Astrocyte (in vitro differentiated cells and primary cell): ENCODE results near the gene CELF2. TPM values are rescaled to one million over a fixed set of nuclear protein-coding genes. Genes with fewer than 3 reads are reported as not detected.

ENCODE experiments used
- DNase-seq: peaks from one replicate; pipeline ENCODE4 v3.0.0-alpha.2; 2010; ENCODE audit warnings: low read depth
- FAIRE-seq: peaks from 2 replicates; lab custom pipeline; 2011; peaks lifted over from hg19 to GRCh38; lab: Jason Lieb, UNC
- H2AFZ ChIP-seq: 2 replicates; pipeline ENCODE4 v1.6.0; 2012; ENCODE audit warnings: low read depth, low read length, inconsistent platforms
- H3K27ac ChIP-seq: 2 replicates; pipeline ENCODE4 v1.5.1; 2011; ENCODE audit warnings: low read depth, low read length, inconsistent platforms
- H3K27me3 ChIP-seq: 2 replicates; pipeline ENCODE4 v1.6.0; 2011; ENCODE audit warnings: low read length, inconsistent platforms; ENCODE audit not compliant: insufficient read depth
- H3K36me3 ChIP-seq: 2 replicates; pipeline ENCODE4 v1.5.1; 2011; ENCODE audit warnings: low read length, inconsistent platforms; ENCODE audit not compliant: insufficient read depth
- H3K4me1 ChIP-seq: 2 replicates; pipeline ENCODE4 v1.5.1; 2011; ENCODE audit warnings: low read length, inconsistent platforms; ENCODE audit not compliant: insufficient read depth
- H3K4me2 ChIP-seq: 2 replicates; pipeline ENCODE4 v1.6.0; 2012; ENCODE audit warnings: low read length, inconsistent platforms
- H3K4me3 ChIP-seq: 2 replicates; pipeline ENCODE4 v1.5.1; 2011; ENCODE audit warnings: low read depth, mild to moderate bottlenecking, low read length, inconsistent platforms; ENCODE audit not compliant: insufficient read depth
- H3K79me2 ChIP-seq: 2 replicates; pipeline ENCODE4 v1.6.0; 2012; ENCODE audit warnings: mild to moderate bottlenecking, low read length, inconsistent platforms; ENCODE audit not compliant: insufficient read depth
- H3K9ac ChIP-seq: 2 replicates; pipeline ENCODE4 v1.6.0; 2012; ENCODE audit warnings: mild to moderate bottlenecking, low read length, inconsistent platforms
- H3K9me3 ChIP-seq: 2 replicates; pipeline ENCODE4 v1.5.1; 2012; ENCODE audit warnings: low read depth, mild to moderate bottlenecking, low read length, inconsistent platforms; ENCODE audit not compliant: insufficient read depth
- H4K20me1 ChIP-seq: 2 replicates; pipeline ENCODE4 v1.6.0; 2012; ENCODE audit warnings: low read length, inconsistent platforms; ENCODE audit not compliant: insufficient read depth
- H3K27ac Mint-ChIP-seq: one replicate; pipeline ENCODE4 v1.8.0; 2021; ENCODE audit warnings: mild to moderate bottlenecking, mixed read lengths; ENCODE audit not compliant: unreplicated experiment
- H3K27me3 Mint-ChIP-seq: one replicate; pipeline ENCODE4 v1.8.0; 2021; ENCODE audit warnings: low read depth, mixed read lengths; ENCODE audit not compliant: unreplicated experiment
- H3K36me3 Mint-ChIP-seq: one replicate; pipeline ENCODE4 v1.8.0; 2021; ENCODE audit warnings: low read depth, mixed read lengths; ENCODE audit not compliant: unreplicated experiment
- H3K4me1 Mint-ChIP-seq: one replicate; pipeline ENCODE4 v1.8.0; 2021; ENCODE audit warnings: low read depth, mixed read lengths; ENCODE audit not compliant: unreplicated experiment
- H3K4me3 Mint-ChIP-seq: one replicate; pipeline ENCODE4 v1.8.0; 2021; ENCODE audit warnings: mild to moderate bottlenecking, moderate library complexity, mixed read lengths; ENCODE audit not compliant: unreplicated experiment
- H3K9me3 Mint-ChIP-seq: one replicate; pipeline ENCODE4 v1.8.0; 2021; ENCODE audit warnings: mild to moderate bottlenecking, mixed read lengths; ENCODE audit not compliant: unreplicated experiment
- EZH2 ChIP-seq: IDR thresholded peaks from 2 replicates; pipeline ENCODE4 v1.6.1; 2012; ENCODE audit warnings: mild to moderate bottlenecking, low read length, inconsistent platforms; ENCODE audit not compliant: insufficient read depth
- total RNA-seq: library from RNA; stranded (reverse); gene quantifications from 2 replicates; pipeline ENCODE4 v1.2.1, GENCODE V29; 2021
- TF ChIP-seq, protein P1 (sequence below): IDR thresholded peaks from 2 replicates; pipeline ENCODE4 v1.5.1; 2011; ENCODE audit warnings: low read depth, mild to moderate bottlenecking, inconsistent platforms, low read length, moderate library complexity; ENCODE audit not compliant: insufficient read depth

The CELF2 gene
- total RNA-seq, 1 donor from 2014 or later = 76.1 TPM

DNA sequence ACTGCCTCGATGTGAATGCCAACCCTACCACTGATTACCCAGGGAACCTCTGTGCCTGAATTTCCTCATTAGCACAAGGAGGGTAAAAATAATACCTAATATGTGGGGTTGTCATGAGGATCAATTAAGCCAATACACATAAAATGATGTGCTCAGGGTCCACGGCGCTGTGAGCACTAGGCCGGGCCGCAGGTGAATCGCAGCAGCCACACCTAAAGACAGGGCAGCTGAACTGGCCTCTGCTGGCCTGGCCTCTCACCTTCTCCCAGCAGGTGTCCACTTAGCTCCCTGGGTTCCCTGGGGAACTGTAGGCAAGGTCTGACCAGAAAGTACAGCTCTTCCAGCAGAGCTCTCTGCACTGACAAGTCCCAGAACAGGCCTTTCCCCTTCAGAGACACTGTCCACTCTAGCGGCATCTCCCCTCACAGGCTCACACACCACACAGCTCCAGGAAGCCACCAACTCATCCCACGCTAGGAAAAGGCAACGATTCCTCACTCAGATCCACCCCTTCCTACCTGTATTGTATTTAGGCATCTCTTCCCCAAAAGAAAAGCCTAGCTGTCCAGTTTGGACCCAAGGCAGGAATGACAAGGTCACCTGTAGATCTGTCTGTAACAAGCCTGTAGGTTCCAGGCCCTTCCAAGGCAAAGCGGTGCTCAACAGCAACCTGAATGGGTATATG lies 320.6 kb downstream of the CELF2 start:
- H3K4me3 ChIP-seq = no peak overlapping the region
- Mint-ChIP-seq H3K27me3 (peaks cover 5% of the 10 kb centered on the region), H3K4me1 (peaks cover 29% of the 10 kb centered on the region), H3K9me3 (no peaks in the 10 kb centered on the region), H3K36me3 (peaks cover 2% of the 10 kb centered on the region), H3K4me3 (no peak overlapping the region), H3K27ac (peak overlapping the region; percentile 14)
- no peaks in the 10 kb centered on the region for H3K9me3 ChIP-seq
- no peak overlapping the region for H2AFZ ChIP-seq
- H3K36me3 ChIP-seq = no peaks in the 10 kb centered on the region
- no peaks in the 10 kb centered on the region for H3K4me1 ChIP-seq
- no peaks in the 10 kb centered on the region for H3K27me3 ChIP-seq
- no peak overlapping the region for H3K9ac ChIP-seq
- H3K4me2 ChIP-seq = no peak overlapping the region
- TF ChIP-seq, protein P1, sequence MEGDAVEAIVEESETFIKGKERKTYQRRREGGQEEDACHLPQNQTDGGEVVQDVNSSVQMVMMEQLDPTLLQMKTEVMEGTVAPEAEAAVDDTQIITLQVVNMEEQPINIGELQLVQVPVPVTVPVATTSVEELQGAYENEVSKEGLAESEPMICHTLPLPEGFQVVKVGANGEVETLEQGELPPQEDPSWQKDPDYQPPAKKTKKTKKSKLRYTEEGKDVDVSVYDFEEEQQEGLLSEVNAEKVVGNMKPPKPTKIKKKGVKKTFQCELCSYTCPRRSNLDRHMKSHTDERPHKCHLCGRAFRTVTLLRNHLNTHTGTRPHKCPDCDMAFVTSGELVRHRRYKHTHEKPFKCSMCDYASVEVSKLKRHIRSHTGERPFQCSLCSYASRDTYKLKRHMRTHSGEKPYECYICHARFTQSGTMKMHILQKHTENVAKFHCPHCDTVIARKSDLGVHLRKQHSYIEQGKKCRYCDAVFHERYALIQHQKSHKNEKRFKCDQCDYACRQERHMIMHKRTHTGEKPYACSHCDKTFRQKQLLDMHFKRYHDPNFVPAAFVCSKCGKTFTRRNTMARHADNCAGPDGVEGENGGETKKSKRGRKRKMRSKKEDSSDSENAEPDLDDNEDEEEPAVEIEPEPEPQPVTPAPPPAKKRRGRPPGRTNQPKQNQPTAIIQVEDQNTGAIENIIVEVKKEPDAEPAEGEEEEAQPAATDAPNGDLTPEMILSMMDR = no peak
- no peak for TF ChIP-seq EZH2
- DNase-seq (no peak), FAIRE-seq (no peak)
- no peaks in the 10 kb centered on the region for H4K20me1 ChIP-seq
- H3K27ac ChIP-seq = no peak overlapping the region
- H3K79me2 ChIP-seq = no peaks in the 10 kb centered on the region

DNA sequence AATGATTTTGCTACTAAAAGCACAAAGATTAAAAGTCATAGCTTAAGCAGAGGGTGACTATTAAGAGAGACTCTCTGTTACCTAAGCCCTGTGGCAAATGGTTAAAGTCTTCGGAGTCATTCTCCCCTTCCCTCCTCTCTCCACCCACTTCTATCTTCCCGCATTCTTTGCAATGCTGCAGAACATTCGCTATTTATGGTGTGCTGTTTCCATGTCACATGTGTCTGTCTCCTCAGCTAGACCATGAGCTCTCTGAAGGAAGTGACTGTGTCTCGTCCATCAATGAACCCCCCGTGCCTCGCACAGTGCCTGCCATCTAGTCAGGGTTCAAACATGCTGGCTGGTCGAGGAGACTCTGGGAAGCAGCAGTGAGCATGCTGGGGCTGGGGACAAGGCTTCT lies 321.3 kb downstream of the CELF2 start:
- Histone ChIP-seq H3K27me3 (no peaks in the 10 kb centered on the region), H3K4me1 (no peaks in the 10 kb centered on the region), H3K79me2 (no peaks in the 10 kb centered on the region), H3K4me3 (no peak overlapping the region), H3K4me2 (no peak overlapping the region), H3K9ac (no peak overlapping the region), H4K20me1 (no peaks in the 10 kb centered on the region), H3K9me3 (no peaks in the 10 kb centered on the region), H3K36me3 (no peaks in the 10 kb centered on the region), H2AFZ (no peak overlapping the region), H3K27ac (no peak overlapping the region)
- no peaks in the 10 kb centered on the region for H3K9me3 Mint-ChIP-seq
- no peak overlapping the region for H3K27ac Mint-ChIP-seq
- TF ChIP-seq, protein P1 = no peak
- no peak for TF ChIP-seq EZH2
- no peak for FAIRE-seq
- no peak overlapping the region for H3K4me3 Mint-ChIP-seq
- no peak for DNase-seq
- peaks cover 2% of the 10 kb centered on the region for H3K36me3 Mint-ChIP-seq
- H3K4me1 Mint-ChIP-seq = peaks cover 29% of the 10 kb centered on the region
- peaks cover 5% of the 10 kb centered on the region for H3K27me3 Mint-ChIP-seq

DNA sequence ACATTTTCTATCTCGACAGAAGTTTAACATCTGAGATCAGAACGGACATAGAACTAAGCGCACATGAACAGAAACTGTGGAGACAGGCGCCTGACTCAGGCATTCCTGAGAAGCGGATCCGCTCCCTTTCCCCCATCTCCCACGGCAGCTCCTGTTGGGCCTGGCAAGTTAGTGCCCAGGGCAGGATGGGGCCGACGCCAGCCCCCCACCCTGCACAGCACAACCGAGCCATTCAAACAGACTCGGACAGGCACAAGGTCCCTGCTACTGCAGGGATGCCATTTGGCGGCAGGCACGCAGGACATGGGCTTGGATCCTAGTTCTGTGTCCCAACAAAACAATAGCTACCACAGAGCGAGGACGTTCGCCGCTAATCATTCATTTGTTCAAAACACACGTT lies 322.0 kb downstream of the CELF2 start:
- H3K27me3 Mint-ChIP-seq = peaks cover 5% of the 10 kb centered on the region
- no peaks in the 10 kb centered on the region for H3K9me3 Mint-ChIP-seq

More for the DNA sequence above, 322.0 kb downstream of the CELF2 start:
- Histone ChIP-seq H3K27me3 (no peaks in the 10 kb centered on the region), H3K9ac (no peak overlapping the region), H3K9me3 (no peaks in the 10 kb centered on the region), H3K79me2 (no peaks in the 10 kb centered on the region), H3K36me3 (no peaks in the 10 kb centered on the region), H3K27ac (no peak overlapping the region), H3K4me1 (no peaks in the 10 kb centered on the region), H2AFZ (no peak overlapping the region), H3K4me2 (no peak overlapping the region), H4K20me1 (no peaks in the 10 kb centered on the region), H3K4me3 (no peak overlapping the region)
- H3K4me1 Mint-ChIP-seq = peaks cover 24% of the 10 kb centered on the region
- no peak overlapping the region for H3K4me3 Mint-ChIP-seq
- no peak for FAIRE-seq
- no peak overlapping the region for H3K27ac Mint-ChIP-seq
- peaks cover 2% of the 10 kb centered on the region for H3K36me3 Mint-ChIP-seq
- TF ChIP-seq, protein P1 = no peak
- no peak for TF ChIP-seq EZH2
- DNase-seq = no peak
